SH-SY5Y (cell line): Measurements from ENCODE around the gene ZEB1.

Source experiments
- GATA2 ChIP-seq: IDR thresholded peaks from 2 replicates; pipeline ENCODE4 v1.6.1; 2011; ENCODE audit warnings: mild to moderate bottlenecking, low read depth, low read length
- GATA3 ChIP-seq: IDR thresholded peaks from 2 replicates; pipeline ENCODE4 v1.6.1; 2011; ENCODE audit warnings: low read depth, mild to moderate bottlenecking, low read length, moderate library complexity

The ZEB1 gene

DNA sequence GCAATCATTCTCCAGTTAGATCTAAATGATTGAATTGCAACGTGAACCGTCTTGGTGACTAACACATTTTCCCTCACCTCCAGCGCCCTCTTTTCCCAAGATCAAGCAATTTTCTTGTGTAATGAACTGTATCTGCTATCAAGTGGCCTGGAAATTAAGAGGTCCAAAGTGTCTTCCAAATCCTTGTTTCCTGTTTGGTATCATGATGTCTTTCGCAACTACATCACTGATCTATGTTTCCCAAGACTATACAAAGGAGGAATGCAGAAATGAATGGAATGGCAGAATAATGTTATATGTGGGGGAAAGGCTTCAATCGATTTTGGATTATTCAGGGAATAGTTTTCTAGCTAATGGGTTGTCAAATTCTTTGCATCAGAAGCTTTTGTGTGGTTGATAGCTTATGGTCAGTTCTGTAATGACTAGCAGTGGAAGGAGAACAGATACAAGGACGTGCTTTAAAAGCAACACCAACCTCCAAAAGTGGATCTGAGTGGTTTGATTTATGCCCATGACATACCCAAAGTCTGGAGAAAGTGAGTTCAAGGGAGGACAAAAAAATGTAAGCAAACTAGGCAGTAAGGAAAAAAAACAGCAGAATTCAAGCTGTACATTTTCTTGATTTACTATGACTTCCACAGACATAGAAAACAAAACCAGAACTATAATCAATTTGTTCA is 14.6 kb upstream of the ZEB1 start:
- TF ChIP-seq GATA2: no peak
- TF ChIP-seq GATA3: no peak

DNA sequence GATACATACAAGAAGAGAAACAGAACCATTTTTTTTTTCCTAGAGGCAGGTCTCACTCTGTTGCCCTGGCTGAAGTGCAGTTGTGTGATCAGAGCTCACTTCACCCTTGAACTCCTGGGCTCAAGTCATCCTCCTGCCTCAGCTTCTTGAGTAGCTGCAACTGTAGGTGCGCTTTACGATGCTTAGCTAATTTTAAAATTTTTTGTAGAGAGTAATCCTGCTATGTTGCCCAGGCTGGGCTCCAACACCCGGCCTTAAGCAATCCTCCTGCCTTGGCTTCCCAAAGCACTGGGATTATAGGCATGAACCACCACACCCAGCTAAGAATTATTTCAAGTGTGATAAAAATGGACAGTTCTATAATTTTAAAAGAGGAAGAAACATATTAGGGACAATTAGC is 5.6 kb upstream of the ZEB1 start:
- no peak for TF ChIP-seq GATA2
- no peak for TF ChIP-seq GATA3

DNA sequence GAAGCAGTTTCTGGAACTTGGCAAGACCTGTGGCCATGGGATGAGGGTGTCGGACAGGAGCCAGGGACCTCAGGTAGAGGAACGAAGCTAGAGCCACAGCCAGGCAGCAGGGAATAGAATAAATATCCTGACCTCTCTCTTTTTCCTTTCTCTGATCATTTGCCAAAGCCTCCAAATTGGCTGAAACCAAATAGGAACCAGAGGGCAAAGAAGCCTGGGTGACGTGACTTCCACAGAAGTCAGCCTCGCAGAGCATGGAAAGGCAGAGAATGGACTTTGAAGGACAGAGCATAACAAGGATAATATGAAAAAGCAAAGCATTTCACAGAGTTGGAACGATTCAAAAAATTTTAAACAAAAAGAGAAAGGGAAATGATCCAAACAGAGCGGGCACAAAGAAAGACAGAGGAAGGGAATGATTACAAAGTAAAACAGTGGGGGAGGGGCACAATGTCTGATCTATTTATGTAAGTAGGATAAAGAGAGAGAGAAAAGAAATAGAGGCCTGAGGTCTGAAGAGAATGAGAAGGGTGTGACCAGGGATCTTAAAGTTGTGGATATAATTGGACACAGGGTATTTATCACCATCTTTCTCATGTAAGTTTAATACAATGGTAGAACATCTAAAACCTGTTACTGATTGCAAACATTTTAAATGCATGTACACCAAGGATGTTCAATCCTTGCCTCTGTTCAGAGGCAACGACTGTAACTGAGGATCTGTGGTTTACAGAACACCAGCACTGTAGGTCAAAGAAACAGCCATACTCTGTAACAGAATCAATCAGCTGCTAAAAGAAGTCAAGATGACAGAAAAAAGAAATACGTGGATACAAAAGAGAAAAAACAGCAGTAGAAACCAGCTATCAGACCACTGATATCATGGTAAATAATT is 4.5 kb upstream of the ZEB1 start:
- TF ChIP-seq GATA2 (no peak), GATA3 (no peak)

DNA sequence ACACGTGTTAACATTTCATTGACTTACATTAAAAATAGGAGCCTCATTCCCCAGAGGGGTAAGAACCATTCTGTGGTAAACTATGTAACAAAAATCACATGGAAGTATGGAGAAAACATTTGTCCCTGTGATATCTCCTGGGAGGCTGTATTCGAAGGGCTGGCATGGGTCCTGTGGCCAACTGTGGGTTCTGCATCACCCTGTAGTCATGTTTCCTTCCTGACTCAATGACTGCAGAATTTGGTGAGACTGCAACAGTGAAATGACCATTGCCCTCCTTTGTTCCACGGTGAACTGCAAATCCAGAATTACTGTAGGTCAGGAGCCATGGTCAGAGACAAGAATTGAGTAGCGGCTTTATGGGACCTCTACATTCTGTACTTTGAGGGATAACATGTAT is 3.6 kb upstream of the ZEB1 start:
- TF ChIP-seq GATA2 (no peak), GATA3 (no peak)

DNA sequence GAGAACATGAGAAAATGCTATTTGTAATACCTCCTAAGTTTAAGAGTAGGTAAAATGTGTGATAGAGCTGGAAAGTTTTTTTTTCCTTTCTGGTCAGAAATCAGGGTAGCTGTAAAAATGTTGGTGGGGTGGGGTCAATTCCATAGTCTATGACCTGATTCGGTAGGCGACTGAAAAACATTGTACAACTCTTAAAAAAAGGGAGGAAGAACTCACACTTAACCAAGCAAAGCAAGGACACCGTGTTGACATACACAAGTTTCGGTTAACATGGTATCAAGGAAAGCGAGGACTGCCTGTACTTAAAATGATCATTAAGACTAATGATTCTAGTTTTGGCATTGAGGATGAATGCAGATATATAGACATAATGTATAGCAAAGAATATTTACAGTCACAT is 1.8 kb upstream of the ZEB1 start:
- TF ChIP-seq GATA3 (no peak), GATA2 (no peak)

DNA sequence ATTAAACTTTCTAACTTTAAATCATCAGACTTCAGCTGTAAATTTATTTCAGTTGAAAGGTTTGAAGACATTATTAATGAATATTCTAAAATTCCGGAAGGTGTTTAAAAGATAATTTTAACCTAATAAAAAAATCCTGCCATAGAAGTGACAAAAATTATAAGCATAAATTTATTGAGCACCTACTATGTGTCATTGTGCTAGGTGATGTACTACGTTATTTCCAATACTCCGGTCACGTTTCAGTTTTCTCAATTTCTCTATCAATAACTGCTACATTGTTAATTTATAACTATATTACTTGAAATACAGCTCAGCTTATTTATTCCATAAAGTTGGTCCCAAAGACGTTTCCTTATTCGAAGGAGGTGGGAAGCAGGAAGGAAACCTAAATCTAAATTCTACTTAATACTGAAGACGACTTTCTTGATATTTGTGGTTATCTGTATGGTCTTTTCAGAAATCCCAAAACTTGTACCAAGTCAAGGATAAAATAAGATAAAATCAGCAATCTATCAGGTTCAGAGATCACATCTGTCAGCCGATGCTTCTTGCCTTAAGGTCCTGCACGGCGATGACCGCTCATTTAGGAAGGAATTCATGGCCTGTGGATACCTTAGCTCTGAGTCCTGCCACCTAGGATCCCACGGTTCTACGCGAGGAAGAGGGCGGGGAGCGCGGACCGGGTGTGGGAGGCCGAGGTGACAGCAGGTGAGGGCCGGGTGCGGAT is 1.2 kb upstream of the ZEB1 start:
- TF ChIP-seq GATA3 (no peak), GATA2 (no peak)

DNA sequence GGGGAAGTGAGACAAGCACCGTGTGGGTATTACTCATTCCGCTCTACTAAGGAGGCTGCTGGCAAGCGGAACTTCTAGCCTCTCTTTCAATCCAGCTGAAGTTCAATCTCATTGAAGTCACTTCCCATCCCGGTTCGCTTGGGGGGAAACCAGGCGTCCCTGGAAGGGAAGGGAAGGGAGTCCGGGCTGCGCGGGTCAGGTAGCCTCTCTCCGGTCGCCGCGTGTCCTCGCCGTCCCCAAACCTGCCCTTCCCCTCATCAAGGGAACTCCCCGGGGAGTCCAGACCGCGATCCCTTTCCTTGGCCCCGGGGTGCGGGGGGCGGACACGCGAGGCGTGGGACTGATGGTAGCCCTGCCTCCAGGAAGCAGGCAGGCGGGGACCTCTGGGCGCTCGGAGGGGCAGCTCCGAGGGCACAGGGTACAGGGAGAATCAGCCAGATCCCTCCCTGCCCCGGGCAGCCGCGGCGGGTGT is 598 bp upstream of the ZEB1 start:
- TF ChIP-seq GATA2: no peak
- no peak for TF ChIP-seq GATA3

DNA sequence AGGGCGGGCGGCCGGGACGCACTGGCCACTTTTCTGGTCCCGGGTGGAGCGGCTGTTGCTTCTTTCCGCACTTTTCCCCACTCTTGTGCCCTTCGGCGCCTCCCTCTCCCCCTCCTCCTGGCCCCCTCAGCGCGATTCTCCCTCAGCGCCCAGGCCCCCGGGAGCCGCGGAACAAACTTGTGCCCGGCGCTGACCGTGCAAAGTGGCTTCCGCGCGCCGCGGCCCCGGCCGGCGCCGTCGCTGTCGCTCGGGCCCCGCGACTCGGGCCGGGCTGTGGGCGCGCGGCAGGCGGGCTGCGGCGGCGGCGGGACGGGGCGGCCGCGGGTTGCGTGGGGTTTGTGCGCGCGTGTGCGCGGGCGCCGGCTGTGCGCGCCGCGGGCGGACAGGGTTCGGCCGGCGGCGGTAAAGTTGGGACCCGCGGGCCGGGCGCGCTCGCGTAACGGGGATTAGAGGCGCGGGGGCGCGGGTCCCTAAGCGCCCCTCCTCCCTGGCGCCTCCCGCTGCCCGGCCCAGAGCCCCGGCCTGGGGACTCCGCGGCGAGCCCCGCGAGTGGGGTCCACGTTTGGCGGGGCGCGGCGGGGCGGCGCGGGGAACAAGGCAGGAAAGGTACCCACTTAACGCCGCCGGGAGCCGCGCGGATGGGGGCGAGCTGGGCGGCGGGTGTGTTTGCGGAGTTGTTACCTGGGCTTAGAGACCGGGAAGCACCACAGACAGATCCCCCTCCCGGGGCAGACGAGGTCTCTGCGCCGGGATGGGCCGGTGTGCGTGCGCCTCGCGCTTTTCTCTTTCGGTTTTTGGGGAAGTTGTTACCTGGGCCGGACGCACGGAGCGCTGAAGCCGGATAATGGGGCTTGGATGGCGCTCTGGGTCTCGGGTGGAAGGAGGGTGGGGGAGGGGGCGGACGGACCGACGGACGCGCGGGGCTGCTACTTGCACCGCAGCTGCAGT is 860 bp downstream of the ZEB1 start:
- TF ChIP-seq GATA2 (no peak), GATA3 (no peak)

DNA sequence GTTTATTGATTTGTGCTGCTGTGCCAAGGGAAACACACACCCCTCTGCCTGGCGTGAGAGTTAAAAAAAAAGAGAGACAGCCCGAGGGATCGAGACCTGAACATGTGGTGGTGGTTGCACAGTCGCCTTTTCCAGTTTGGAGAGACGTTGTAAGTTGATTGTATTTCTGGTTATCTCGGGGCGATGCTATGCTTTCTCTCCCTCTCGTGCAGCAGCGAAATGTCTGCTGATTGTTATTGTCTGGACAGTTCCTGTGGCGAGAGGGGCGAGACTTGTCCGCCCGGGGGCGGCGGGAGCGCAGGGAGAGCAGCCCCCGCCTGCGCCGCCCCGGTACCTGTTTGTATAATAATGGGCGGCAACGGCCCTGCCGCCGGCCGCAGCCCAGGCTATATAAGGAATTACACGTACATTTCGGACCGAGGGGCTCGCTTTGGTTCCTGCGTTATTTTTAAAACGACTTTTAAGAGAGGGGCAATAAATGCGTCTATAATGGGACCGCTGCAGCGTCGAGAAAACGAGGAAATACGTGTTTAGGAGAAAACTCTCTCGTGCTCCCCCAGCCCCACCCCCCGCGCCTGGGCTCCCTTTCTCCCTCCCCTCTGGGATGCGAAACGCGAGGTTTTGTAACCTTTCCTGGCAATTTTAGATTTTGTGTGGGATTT is 1.7 kb downstream of the ZEB1 start:
- TF ChIP-seq GATA3 (no peak), GATA2 (no peak)

DNA sequence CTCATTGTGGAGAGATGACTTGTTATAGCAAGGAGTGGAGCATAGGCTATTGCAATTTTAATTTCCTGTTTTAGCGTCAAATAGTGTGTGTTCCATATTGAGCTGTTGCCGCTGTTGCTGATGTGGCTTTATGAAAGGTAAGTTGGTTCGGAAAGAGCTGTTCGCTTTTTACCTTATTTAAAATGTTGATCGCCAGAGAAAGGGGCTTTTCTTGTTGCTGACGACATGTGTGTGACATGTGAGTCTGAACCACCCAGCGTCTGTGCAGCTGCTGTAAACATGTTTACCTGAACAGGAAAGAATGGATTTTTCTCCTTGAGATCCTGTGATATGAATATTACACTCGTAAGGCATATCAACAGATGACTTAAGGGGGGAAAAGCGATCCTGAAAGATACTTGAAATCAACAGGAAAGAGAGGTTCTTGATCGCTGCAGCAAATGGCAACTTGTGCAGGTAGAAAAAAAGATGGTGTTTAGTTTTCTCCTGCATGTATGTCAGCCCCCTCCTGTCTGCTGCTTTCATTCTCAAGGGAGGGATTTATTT is 2.5 kb downstream of the ZEB1 start:
- TF ChIP-seq GATA2 (no peak; the same call in 1 of the 2 replicates), GATA3 (no peak)

DNA sequence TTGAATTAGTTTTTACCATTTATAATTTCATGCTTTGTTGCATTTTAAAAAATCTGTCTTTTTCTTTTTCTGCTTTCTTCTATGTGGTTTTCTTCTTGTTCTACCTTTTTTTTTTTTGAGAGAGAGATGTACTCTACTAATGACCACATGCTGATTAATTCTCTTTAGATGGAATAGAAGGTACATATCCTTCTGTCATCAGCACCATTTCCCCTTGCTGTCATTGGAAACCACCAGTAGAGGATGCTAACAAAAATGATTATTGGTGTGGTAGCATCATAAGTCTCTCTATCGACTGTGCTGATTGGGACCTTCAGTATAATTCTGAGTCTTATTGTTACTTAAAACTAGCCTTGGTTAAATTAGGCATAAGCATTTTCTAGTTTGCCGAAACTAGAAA is 3.6 kb downstream of the ZEB1 start:
- TF ChIP-seq GATA2 (no peak), GATA3 (no peak)

DNA sequence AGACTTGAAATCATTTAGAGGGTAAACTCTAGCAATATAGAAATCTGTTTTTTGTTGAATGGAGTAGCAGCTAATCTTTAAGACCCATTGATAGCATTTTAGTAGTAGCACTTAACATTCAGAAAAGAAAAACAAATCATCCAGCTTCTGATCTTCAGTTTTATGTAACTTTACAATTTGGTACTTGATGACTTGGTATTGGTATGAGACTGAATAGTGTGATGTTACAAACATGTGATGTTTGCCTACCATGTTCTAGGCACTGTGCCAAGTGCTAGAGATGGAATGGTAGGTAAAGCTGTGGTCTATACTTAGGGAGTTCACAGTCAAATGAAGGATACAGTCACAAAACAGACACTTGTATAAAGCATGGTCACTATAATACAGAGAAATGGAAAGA is 21.3 kb downstream of the ZEB1 start:
- TF ChIP-seq GATA2: no peak
- TF ChIP-seq GATA3: no peak

DNA sequence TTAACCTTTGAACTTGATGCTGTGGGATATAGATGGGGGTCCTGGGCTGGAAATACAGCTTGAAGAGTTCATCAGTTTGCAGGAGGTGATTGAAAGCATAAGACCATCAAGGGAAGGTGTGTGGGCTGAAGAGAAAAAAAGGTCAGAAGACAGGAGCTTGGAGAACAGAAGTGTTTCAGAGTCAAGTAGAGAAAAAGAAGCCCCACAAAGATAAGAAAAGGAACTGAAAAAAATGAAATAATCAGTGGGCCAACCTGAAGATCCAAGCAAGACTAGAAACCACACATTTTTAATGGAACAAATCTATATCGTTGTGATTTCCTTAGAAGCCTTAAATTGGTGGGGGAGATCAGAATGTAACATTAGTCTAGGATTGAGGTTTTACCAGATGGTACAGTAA is 22.5 kb downstream of the ZEB1 start:
- no peak for TF ChIP-seq GATA3
- no peak for TF ChIP-seq GATA2

DNA sequence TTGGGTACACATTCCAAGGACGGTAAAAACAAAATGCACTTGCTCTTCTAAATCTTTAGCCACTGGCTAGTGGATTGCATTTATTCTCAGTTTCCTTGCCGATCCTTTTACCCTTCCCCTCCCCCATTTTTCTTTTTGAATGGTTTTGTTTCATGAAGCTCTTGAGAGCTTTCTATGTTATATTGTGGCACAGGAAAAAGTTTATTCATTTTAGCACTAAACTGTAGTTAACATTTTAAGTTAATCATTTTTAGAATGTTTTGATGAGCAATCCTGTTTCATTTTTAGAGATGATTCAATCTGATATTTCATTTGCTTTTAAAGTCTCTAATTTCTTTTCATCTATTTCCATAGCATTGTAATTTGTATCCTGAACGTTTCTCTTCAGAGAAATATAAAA is 24.0 kb downstream of the ZEB1 start:
- no peak for TF ChIP-seq GATA2
- TF ChIP-seq GATA3: no peak
